Upper lobe of left lung (tissue), 4 donors: Measurements from ENCODE around the gene INHBE.

ENCODE experiments used
- CTCF ChIP-seq, 6 experiments: fragments of 450-650 bp in 4 of 6; fragments of 200-600 bp in 2 of 6; sonication (generic) in 2 of 6; IDR thresholded peaks; one replicate each; pipeline ENCODE4 v1.5.1; 2016 to 2019; ENCODE audit warnings: antibody characterized with exemption in 6 of 6
- POLR2A ChIP-seq, 4 donors: fragments of 450-650 bp; IDR thresholded peaks; one replicate each; pipeline ENCODE4 v1.5.1; 2016 to 2017; ENCODE audit warnings: antibody characterized with exemption in 4 of 4, mild to moderate bottlenecking in 2 of 4

- TF ChIP-seq CTCF (IDR thresholded peaks at IDR 0.05) (no peak), POLR2A (IDR thresholded peaks at IDR 0.05) (no peak)
These were observed 7.8 kb downstream of the INHBE start for GRCh38 chr12:57462912-57463253.
